Endometrial microvascular endothelial cells (primary cell): Measurements from ENCODE around the gene MOGAT1. TPM values are rescaled to one million over a fixed set of nuclear protein-coding genes. Genes with fewer than 3 reads are reported as not detected.
"Not testable (repeated sequence)": the region's sequence is repeated elsewhere in the genome, so short reads cannot be mapped to it uniquely, and the experiment has no call there.

Source experiments
- in situ Hi-C: cut with HindIII; loops from 2 replicates; pipeline ENCODE4 v1.10.0; 2017; ENCODE audit warnings: low sequenced_read_pairs, low pct_unique_long_range_greater_than_20kb; ENCODE audit errors: inconsistent ontology term
- total RNA-seq: library from RNA; depleted of rRNA; stranded (reverse); fragments of >200 nt; gene quantifications from one replicate; pipeline ENCODE4 v1.2.3, GENCODE V29; 2015; ENCODE audit errors: inconsistent ontology term

The MOGAT1 gene
- total RNA-seq, 1 donor from 2014 or later: not detected

- in situ Hi-C loops: no loop called here
Observed at GRCh38 chr2:222733846-222734702, 62.6 kb downstream of the MOGAT1 start.

GRCh38 chr2:222734703-222735014, 63.2 kb downstream of the MOGAT1 start:
- in situ Hi-C loops: no loop called here

- in situ Hi-C loops: no loop called here
Observed at GRCh38 chr2:222736301-222736700, 64.8 kb downstream of the MOGAT1 start.

GRCh38 chr2:222736924-222737323, 65.5 kb downstream of the MOGAT1 start:
- in situ Hi-C loops: no loop called here

- in situ Hi-C loops: no loop called here
Observed at GRCh38 chr2:222738312-222738711, 66.9 kb downstream of the MOGAT1 start.

- in situ Hi-C loops: no loop called here
Observed at GRCh38 chr2:222738809-222739208, 67.4 kb downstream of the MOGAT1 start.

GRCh38 chr2:222739939-222740338, 68.5 kb downstream of the MOGAT1 start:
- in situ Hi-C loops: no loop called here

GRCh38 chr2:222743251-222743812, 71.9 kb downstream of the MOGAT1 start:
- in situ Hi-C loops: no loop called here

GRCh38 chr2:222745836-222746559, 74.5 kb downstream of the MOGAT1 start:
- in situ Hi-C loops: no loop called here

- in situ Hi-C loops: no loop called here
Observed at GRCh38 chr2:222747526-222748160, 76.2 kb downstream of the MOGAT1 start.

GRCh38 chr2:222750533-222750932, 79.1 kb downstream of the MOGAT1 start:
- in situ Hi-C loops: no loop called here

- in situ Hi-C loops: no loop called here
Observed at GRCh38 chr2:222751238-222751637, 79.8 kb downstream of the MOGAT1 start.

GRCh38 chr2:222751821-222752719, 80.6 kb downstream of the MOGAT1 start:
- in situ Hi-C loops: no loop called here

- in situ Hi-C loops: no loop called here
Observed at GRCh38 chr2:222752746-222753145, 81.3 kb downstream of the MOGAT1 start.

- in situ Hi-C loops: no loop called here
Observed at GRCh38 chr2:222753251-222753824, 81.9 kb downstream of the MOGAT1 start.

GRCh38 chr2:222754324-222754930, 83.0 kb downstream of the MOGAT1 start:
- in situ Hi-C loops: no loop called here

- in situ Hi-C loops: not testable (repeated sequence)
Observed at GRCh38 chr2:222755593-222755992, 84.1 kb downstream of the MOGAT1 start.

- in situ Hi-C loops: no loop called here
Observed at GRCh38 chr2:222756362-222756831, 84.9 kb downstream of the MOGAT1 start.
